Body of pancreas (tissue), 4 donors: ENCODE results near the gene AKAP12. TPM values are rescaled to one million over a fixed set of nuclear protein-coding genes. Genes with fewer than 3 reads are reported as not detected.

Experiments used
- ATAC-seq: fragments of 150-250 bp; one replicate; pipeline ENCODE4 v1.9.1; 2016
- DNase-seq, 4 donors: peaks; one replicate each; pipeline ENCODE4 v3.0.0-alpha.2; 2019
- H3K27ac ChIP-seq, 4 donors: fragments of 200-600 bp; sonication (generic); 1 replicate in 3 of 4; 2 replicates in 1 of 4; pipeline versions ENCODE4 v1.5.1 to v1.6.1; 2016 to 2019; ENCODE audit warnings: mild to moderate bottlenecking in 1 of 4, mixed read lengths in 1 of 4, moderate library complexity in 1 of 4
- H3K27me3 ChIP-seq, 2 donors: fragments of 200-600 bp; sonication (generic); one replicate each; pipeline ENCODE4 v1.6.0; 2016; ENCODE audit warnings: mild to moderate bottlenecking in 1 of 2
- H3K36me3 ChIP-seq, 2 donors: fragments of 200-600 bp; sonication (generic); replicated peaks in 1 of 2; 2 replicates each; pipeline ENCODE4 v1.5.1; 2016; ENCODE audit warnings: low read depth in 2 of 2; ENCODE audit not compliant: insufficient read depth in 1 of 2
- H3K4me1 ChIP-seq: fragments of 200-600 bp; sonication (generic); one replicate; pipeline ENCODE4 v1.6.0; 2016
- H3K4me3 ChIP-seq, 2 donors: fragments of 200-600 bp; sonication (generic); 1 replicate in 1 of 2; 2 replicates in 1 of 2; pipeline ENCODE4 v1.5.1; 2016 to 2019
- H3K9me3 ChIP-seq, 3 donors: fragments of 200-600 bp; sonication (generic); 1 replicate in 2 of 3; 2 replicates in 1 of 3; pipeline ENCODE4 v1.5.1; 2016
- POLR2A ChIP-seq, 3 donors: fragments of 450-650 bp; IDR thresholded peaks; one replicate each; pipeline ENCODE4 v1.6.1; 2016; ENCODE audit warnings: antibody characterized with exemption in 3 of 3, mild to moderate bottlenecking in 2 of 3
- WGBS, 2 donors: methylation state at CpG; one replicate each; pipeline ENCODE4 v1.1.5; 2017; 5-methylcytosine and 5-hydroxymethylcytosine counted together
- intact Hi-C: fragments of 100-400 bp; cut with DNase I; formaldehyde crosslinking; loops from one replicate; pipeline ENCODE4 v1.15.1; 2023
- total RNA-seq, 2 donors: library from RNA; depleted of rRNA; stranded (reverse); fragments of >200 nt; gene quantifications; one replicate each; pipeline ENCODE4 v1.1.0, GENCODE V29; 2016
- TF ChIP-seq, protein P1 (sequence below), 7 experiments: fragments of 450-650 bp in 4 of 7; fragments of 200-600 bp in 3 of 7; sonication (generic) in 3 of 7; IDR thresholded peaks; one replicate each; pipeline ENCODE4 v1.5.1; 2016 to 2019; ENCODE audit warnings: antibody characterized with exemption in 7 of 7

AKAP12 gene
- total RNA-seq, 2 donors from 2014 or later = 25.2 to 49.1 TPM

- H3K27ac ChIP-seq = no peak overlapping the region
- WGBS, 2 donors = 27 to 29% methylated on average over 4 of the region's 4 CpGs
- TF ChIP-seq POLR2A (IDR thresholded peaks at IDR 0.05) = no peak
- TF ChIP-seq, protein P1, sequence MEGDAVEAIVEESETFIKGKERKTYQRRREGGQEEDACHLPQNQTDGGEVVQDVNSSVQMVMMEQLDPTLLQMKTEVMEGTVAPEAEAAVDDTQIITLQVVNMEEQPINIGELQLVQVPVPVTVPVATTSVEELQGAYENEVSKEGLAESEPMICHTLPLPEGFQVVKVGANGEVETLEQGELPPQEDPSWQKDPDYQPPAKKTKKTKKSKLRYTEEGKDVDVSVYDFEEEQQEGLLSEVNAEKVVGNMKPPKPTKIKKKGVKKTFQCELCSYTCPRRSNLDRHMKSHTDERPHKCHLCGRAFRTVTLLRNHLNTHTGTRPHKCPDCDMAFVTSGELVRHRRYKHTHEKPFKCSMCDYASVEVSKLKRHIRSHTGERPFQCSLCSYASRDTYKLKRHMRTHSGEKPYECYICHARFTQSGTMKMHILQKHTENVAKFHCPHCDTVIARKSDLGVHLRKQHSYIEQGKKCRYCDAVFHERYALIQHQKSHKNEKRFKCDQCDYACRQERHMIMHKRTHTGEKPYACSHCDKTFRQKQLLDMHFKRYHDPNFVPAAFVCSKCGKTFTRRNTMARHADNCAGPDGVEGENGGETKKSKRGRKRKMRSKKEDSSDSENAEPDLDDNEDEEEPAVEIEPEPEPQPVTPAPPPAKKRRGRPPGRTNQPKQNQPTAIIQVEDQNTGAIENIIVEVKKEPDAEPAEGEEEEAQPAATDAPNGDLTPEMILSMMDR (IDR thresholded peaks at IDR 0.05) = no peak
Observed at GRCh38 chr6:151307501-151307900, 67.7 kb downstream of the AKAP12 start.

DNA sequence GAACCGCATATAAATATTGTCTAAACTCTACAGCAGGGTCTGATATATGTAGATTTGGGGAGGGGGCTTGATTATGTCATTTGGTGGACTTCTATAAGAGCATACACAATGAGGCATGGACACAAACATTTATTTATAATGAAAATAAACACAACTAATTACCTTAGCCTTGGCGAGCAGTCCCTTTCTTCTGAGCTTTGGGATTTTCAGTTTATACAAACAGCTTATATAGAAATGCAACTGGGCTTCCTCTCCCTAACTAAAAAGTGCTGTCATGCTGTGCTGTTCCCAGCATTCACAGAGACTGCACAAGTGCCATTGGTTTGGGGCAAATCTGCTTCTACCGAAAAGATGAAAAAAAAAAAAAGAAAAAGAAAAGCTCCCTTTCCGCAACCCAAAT, 69.9 kb downstream of the AKAP12 start:
- no peaks in the 10 kb centered on the region for H3K9me3 ChIP-seq
- no peaks in the 10 kb centered on the region for H3K27me3 ChIP-seq
- ATAC-seq (no peak), DNase-seq (no peak)
- H3K4me3 ChIP-seq = no peak overlapping the region
- intact Hi-C loops = no loop called here
- TF ChIP-seq, protein P1 (IDR thresholded peaks at IDR 0.05) = no peak
- TF ChIP-seq POLR2A (IDR thresholded peaks at IDR 0.05) = no peak
- peaks cover 18% of the 10 kb centered on the region for H3K4me1 ChIP-seq
- H3K27ac ChIP-seq = no peak overlapping the region
- 92 to 96% methylated on average over 4 of the region's 4 CpGs for WGBS, 2 donors
- no peaks in the 10 kb centered on the region for H3K36me3 ChIP-seq

More at GRCh38 chr6:151307501-151307900, 67.7 kb downstream of the AKAP12 start:
- DNase-seq (no peak), ATAC-seq (no peak)
- intact Hi-C loops = no loop called here
- H3K36me3 ChIP-seq = no peaks in the 10 kb centered on the region
- H3K4me1 ChIP-seq = peaks cover 9% of the 10 kb centered on the region
- H3K9me3 ChIP-seq = no peaks in the 10 kb centered on the region
- H3K27me3 ChIP-seq = no peaks in the 10 kb centered on the region
- H3K4me3 ChIP-seq = no peak overlapping the region

DNA sequence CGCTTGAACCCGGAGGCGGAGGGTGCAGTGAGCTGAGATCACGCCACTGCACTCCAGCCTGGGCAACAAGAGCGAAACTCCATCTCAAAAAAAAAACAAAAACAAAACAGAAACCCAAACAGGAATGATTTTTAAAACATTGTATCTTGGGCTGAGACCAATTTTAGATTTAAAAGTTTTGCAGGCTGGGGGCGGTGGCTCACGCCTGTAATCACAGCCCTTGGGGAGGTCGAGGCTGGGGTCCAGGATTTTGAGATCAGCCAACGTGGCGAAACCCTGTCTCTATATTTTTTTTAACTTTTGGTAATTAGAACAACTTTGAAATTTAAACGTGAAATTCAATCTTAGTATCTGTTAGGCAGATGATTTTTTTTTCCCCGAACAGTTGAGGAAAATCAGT, 70.5 kb downstream of the AKAP12 start:
- TF ChIP-seq, protein P1 (IDR thresholded peaks at IDR 0.05) = no peak
- TF ChIP-seq POLR2A (IDR thresholded peaks at IDR 0.05) = no peak
- no peak for DNase-seq
- no peak overlapping the region for H3K4me3 ChIP-seq
- H3K4me1 ChIP-seq = peaks cover 18% of the 10 kb centered on the region
- no peaks in the 10 kb centered on the region for H3K9me3 ChIP-seq
- intact Hi-C loops = no loop called here
- no peaks in the 10 kb centered on the region for H3K27me3 ChIP-seq
- WGBS, 2 donors = 86 to 87% methylated on average over 12 of the region's 12 CpGs
- H3K27ac ChIP-seq = no peak overlapping the region
- no peak for ATAC-seq
- no peaks in the 10 kb centered on the region for H3K36me3 ChIP-seq

DNA sequence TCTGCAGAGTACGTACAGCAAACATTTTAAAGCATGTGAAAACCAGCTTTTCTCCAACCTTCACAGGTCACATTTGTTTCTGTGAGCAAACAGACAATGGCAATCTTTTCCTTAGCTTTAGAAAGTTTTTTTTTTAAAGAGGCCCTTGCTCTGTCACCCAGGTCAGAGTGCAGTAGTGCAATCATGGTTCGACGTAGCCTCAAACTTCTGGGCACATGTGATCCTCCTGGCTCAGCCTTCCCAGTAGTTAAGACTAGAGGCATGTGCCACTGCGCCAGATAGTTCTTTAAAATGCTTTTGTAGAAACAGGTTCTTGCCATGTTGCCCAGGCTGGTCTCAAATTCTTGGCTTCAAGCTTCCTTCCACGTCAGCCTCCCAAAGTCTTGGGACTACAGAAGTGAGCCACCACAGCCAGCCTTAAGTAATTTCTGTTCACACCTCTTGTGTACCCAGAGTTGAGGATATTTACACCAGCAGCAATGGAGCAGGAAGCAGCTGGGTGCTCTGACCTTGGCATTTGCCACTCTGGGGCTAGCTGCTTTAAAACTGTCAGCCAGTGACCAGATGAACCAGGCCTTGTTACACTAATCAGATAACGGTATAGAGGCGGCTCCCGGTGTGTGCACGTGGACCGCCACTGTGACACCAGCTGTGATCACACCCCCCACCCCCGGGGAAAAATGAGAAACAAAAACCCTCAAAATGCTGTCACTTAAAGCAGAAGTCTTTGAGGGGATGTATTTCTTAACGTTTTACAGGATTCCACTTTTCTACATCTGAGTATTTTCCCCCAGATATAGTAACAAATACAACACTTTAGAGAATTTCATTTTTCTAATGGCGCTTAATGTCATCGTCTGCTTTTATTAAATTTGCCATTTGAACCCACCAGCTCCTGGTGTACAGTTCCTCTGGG, 71.3 kb downstream of the AKAP12 start:
- intact Hi-C loops = no loop called here
- Histone ChIP-seq H3K27me3 (no peaks in the 10 kb centered on the region), H3K4me1 (peaks cover 18% of the 10 kb centered on the region), H3K9me3 (no peaks in the 10 kb centered on the region), H3K27ac (no peak overlapping the region), H3K36me3 (no peaks in the 10 kb centered on the region), H3K4me3 (no peak overlapping the region)
- 86 to 89% methylated on average over 14 of the region's 14 CpGs for WGBS, 2 donors
- ATAC-seq = no peak
- TF ChIP-seq, protein P1 (IDR thresholded peaks at IDR 0.05) = no peak
- no peak for TF ChIP-seq POLR2A (IDR thresholded peaks at IDR 0.05)
- DNase-seq = no peak
